HCT116 (cell line): Measurements from ENCODE around the gene ARMH1. TPM values are rescaled to one million over a fixed set of nuclear protein-coding genes. Genes with fewer than 3 reads are reported as not detected.

Source experiments
- ATAC-seq: fragments of 200-7000 bp; cut with Tn5 transposase; 2 replicates; pipeline ENCODE4 v1.9.1; 2020; ENCODE audit warnings: mild to moderate bottlenecking, moderate library complexity
- BruUV-seq: library from RNA; stranded (reverse); fragments of 400-500 nt; replicated peaks from 2 replicates; lab custom pipeline; 2021; lab: Mats Ljungman, UMichigan
- CTCF ChIA-PET: fragments of 300-600 bp; sonication (Branson Sonifier 250); formaldehyde crosslinking; loops from one replicate; lab custom pipeline; 2021; ENCODE audit warnings: antibody characterized with exemption; lab: Charles Lee
- POLR2A ChIA-PET: fragments of 300-600, 350-600 bp; sonication (Branson Sonifier 250); formaldehyde crosslinking; loops from one replicate; lab custom pipeline; 2021; ENCODE audit warnings: antibody characterized with exemption; lab: Charles Lee
- RAD21 ChIA-PET, 2 experiments: fragments of 300-600 bp; sonication (Branson Sonifier 250); formaldehyde crosslinking; loops; one replicate each; lab custom pipeline; 2023; ENCODE audit warnings: low total read pairs in 2 of 2; ENCODE audit not compliant: uncharacterized antibody in 2 of 2, unreplicated experiment in 2 of 2, low non-redundant PET in 1 of 2; lab: Charles Lee
- DNase-seq: peaks from one replicate; pipeline ENCODE4 v3.0.0-alpha.2; 2010; ENCODE audit warnings: low read depth, low spot score
- H2AFZ ChIP-seq: fragments of 200-600 bp; shearing (Covaris generic), sonication (generic); 2 replicates; pipeline ENCODE4 v1.6.1; 2017; ENCODE audit warnings: low read depth, mixed run types, mixed read lengths, antibody characterized with exemption, low read length; ENCODE audit not compliant: poor library complexity, severe bottlenecking
- H3K27ac ChIP-seq: 2 replicates; pipeline ENCODE4 v1.5.1; 2012; ENCODE audit warnings: low read depth, low read length
- H3K27me3 ChIP-seq: fragments of 200-600 bp; sonication (generic); 2 replicates; pipeline ENCODE4 v1.6.1; 2016; ENCODE audit warnings: mixed run types, low read length, mixed read lengths; ENCODE audit not compliant: insufficient read depth
- H3K36me3 ChIP-seq, 2 experiments: fragments of 200-500 bp in 1 of 2; fragments of 200-600 bp in 1 of 2; sonication (Bioruptor generic) in 1 of 2; sonication (generic) in 1 of 2; 2 replicates each; pipeline versions ENCODE4 v1.5.1 to v1.6.1; 2014 to 2016; ENCODE audit warnings: low read length in 2 of 2, inconsistent platforms in 1 of 2, mixed read lengths in 1 of 2, mixed run types in 1 of 2; ENCODE audit not compliant: insufficient read depth in 2 of 2, control insufficient read depth in 1 of 2
- H3K4me1 ChIP-seq, 2 experiments: fragments of 200-600 bp in 1 of 2; sonication (generic) in 1 of 2; 2 replicates each; pipeline versions ENCODE4 v1.5.1 to v1.6.1; 2012 to 2017; ENCODE audit warnings: low read length in 2 of 2, inconsistent platforms in 1 of 2, mild to moderate bottlenecking in 1 of 2, mixed read lengths in 1 of 2, mixed run types in 1 of 2, moderate library complexity in 1 of 2; ENCODE audit not compliant: insufficient read depth in 2 of 2, control insufficient read depth in 1 of 2
- H3K4me2 ChIP-seq: fragments of 200-600 bp; sonication (generic); 2 replicates; pipeline ENCODE4 v1.6.1; 2017; ENCODE audit warnings: mixed run types, low read length, mixed read lengths
- H3K4me3 ChIP-seq, 2 experiments: fragments of 200-600 bp in 1 of 2; sonication (generic) in 1 of 2; replicated peaks in 1 of 2; 2 replicates each; pipeline ENCODE4 v1.5.1; 2011 to 2016; ENCODE audit warnings: low read length in 2 of 2, control low read depth in 1 of 2, low read depth in 1 of 2, mild to moderate bottlenecking in 1 of 2, mixed read lengths in 1 of 2, mixed run types in 1 of 2
- H3K79me2 ChIP-seq: fragments of 200-600 bp; sonication (generic); 2 replicates; pipeline ENCODE4 v1.6.1; 2017; ENCODE audit warnings: mild to moderate bottlenecking, mixed run types, low read length, moderate library complexity, mixed read lengths; ENCODE audit not compliant: insufficient read depth
- H3K9ac ChIP-seq: fragments of 200-600 bp; sonication (generic); 2 replicates; pipeline ENCODE4 v1.6.1; 2016; ENCODE audit warnings: low read length, mixed read lengths
- H3K9me2 ChIP-seq: fragments of 200-600 bp; sonication (generic), shearing (Covaris generic); 2 replicates; pipeline ENCODE4 v1.6.1; 2017; ENCODE audit warnings: mixed run types, mild to moderate bottlenecking, moderate library complexity; ENCODE audit not compliant: insufficient read depth
- H3K9me3 ChIP-seq, 2 experiments: fragments of 200-500 bp in 1 of 2; fragments of 200-600 bp in 1 of 2; sonication (Bioruptor generic) in 1 of 2; sonication (generic) in 1 of 2; 2 replicates each; pipeline ENCODE4 v1.6.1; 2014 to 2017; ENCODE audit warnings: low read length in 2 of 2, mixed read lengths in 2 of 2, inconsistent platforms in 1 of 2, low read depth in 1 of 2, mild to moderate bottlenecking in 1 of 2, mixed run types in 1 of 2, moderate library complexity in 1 of 2; ENCODE audit not compliant: control insufficient read depth in 1 of 2, insufficient read depth in 1 of 2
- H4K20me1 ChIP-seq: fragments of 200-600 bp; sonication (generic), shearing (Covaris generic); 2 replicates; pipeline ENCODE4 v1.6.1; 2017; ENCODE audit warnings: mixed run types, mild to moderate bottlenecking, moderate library complexity; ENCODE audit not compliant: insufficient read depth
- CBX3 ChIP-seq: IDR thresholded peaks from 2 replicates; pipeline ENCODE4 v1.6.1; 2012; ENCODE audit warnings: low read depth
- CEBPB ChIP-seq: IDR thresholded peaks from 2 replicates; pipeline ENCODE4 v1.6.1; 2012; ENCODE audit warnings: low read depth
- EGR1 ChIP-seq: IDR thresholded peaks from 2 replicates; pipeline ENCODE4 v1.6.1; 2012; ENCODE audit warnings: low read depth
- JUND ChIP-seq: IDR thresholded peaks from 2 replicates; pipeline ENCODE4 v1.6.1; 2012
- MAX ChIP-seq: IDR thresholded peaks from 2 replicates; pipeline ENCODE4 v1.6.1; 2012
- POLR2AphosphoS5 ChIP-seq: IDR thresholded peaks from 2 replicates; pipeline ENCODE4 v1.6.1; 2011; ENCODE audit warnings: mild to moderate bottlenecking, low read depth, low read length, moderate library complexity
- RAD21 ChIP-seq: IDR thresholded peaks from 2 replicates; pipeline ENCODE4 v1.6.1; 2012; ENCODE audit warnings: low read depth, mild to moderate bottlenecking
- SIN3A ChIP-seq: IDR thresholded peaks from 2 replicates; pipeline ENCODE4 v1.6.1; 2012; ENCODE audit warnings: low read depth
- SP1 ChIP-seq: IDR thresholded peaks from 2 replicates; pipeline ENCODE4 v1.6.1; 2012; ENCODE audit warnings: low read depth
- SRF ChIP-seq: IDR thresholded peaks from 2 replicates; pipeline ENCODE4 v1.6.1; 2012; ENCODE audit warnings: low read depth
- ZNF274 ChIP-seq: fragments of 200-500 bp; sonication (Bioruptor generic); IDR thresholded peaks from 2 replicates; pipeline ENCODE4 v1.6.1; 2014; ENCODE audit warnings: mild to moderate bottlenecking, low read depth, low read length, inconsistent platforms
- intact Hi-C: fragments of 100-400 bp; cut with micrococcal nuclease; formaldehyde crosslinking; loops from 2 replicates; pipeline ENCODE4 v1.10.0; 2022
- total RNA-seq: library from RNA; stranded (reverse); gene quantifications from one replicate; pipeline ENCODE4 v1.2.1, GENCODE V29; 2021; ENCODE audit not compliant: unreplicated experiment
- TF ChIP-seq, protein P1 (sequence below), 3 experiments: fragments of 200-600 bp in 1 of 3; sonication (generic) in 1 of 3; IDR thresholded peaks in 2 of 3; conservative IDR thresholded peaks in 1 of 3; 2 replicates each; pipeline ENCODE4 v1.5.1; 2012 to 2017; ENCODE audit warnings: low read depth in 2 of 3, low read length in 2 of 3, antibody characterized with exemption in 1 of 3, borderline replicate concordance in 1 of 3, control low read depth in 1 of 3, mild to moderate bottlenecking in 1 of 3, mixed read lengths in 1 of 3, mixed run types in 1 of 3, moderate library complexity in 1 of 3; ENCODE audit not compliant: insufficient read depth in 1 of 3
- TF ChIP-seq, protein P2 (sequence below): IDR thresholded peaks from 2 replicates; pipeline ENCODE4 v1.6.1; 2012; ENCODE audit warnings: low read depth

ARMH1 gene
- total RNA-seq, 1 experiment from 2014 or later, result 3.2 TPM

DNA sequence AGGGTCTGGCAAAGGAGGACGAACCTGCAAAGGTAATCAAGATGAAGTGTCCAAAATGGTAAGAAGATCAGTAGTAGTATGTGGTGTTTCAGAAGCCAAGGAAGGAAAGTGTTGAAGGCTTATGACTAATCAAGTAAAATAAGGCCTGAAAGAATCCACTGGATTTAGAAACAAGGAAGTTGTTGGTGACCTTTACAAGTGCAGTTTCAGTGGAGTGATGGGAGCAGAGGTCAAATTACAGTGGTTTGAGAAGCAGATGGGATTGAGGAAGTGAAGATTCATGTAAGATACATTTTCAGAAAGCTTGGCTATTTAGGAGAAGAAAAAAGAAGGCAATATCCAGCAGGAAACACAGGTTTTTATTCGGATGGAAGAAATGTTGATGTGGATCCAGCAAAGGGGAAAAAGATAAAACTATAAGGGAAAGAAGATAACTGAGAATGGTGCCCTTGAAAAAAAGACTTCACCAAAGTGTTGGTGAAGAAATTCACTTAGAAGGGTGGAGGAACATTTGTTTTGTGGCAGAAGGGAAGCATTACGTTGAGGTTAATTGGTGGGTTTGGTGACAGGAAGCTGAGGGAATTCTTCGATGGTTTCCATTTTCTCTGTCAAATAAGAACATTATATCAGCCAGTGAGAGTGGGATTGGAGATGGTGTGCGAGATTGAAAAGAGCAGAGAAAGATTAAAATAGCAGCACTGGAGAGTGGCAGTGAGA is 2.1 kb downstream of the ARMH1 start:
- Histone ChIP-seq H3K9me2 (no peaks in the 10 kb centered on the region), H3K79me2 (no peaks in the 10 kb centered on the region), H3K9ac (0 out of 2 replicates have a peak overlapping the region, but pooled peaks have one; percentile 0), H3K36me3 (no peaks in the 10 kb centered on the region), H3K9me3 (no peaks in the 10 kb centered on the region), H3K27me3 (no peaks in the 10 kb centered on the region), H3K4me1 (peaks cover 29 to 45% of the 10 kb centered on the region in 2 experiments), H4K20me1 (no peaks in the 10 kb centered on the region), H2AFZ (no peak overlapping the region), H3K4me2 (peak overlapping the region; percentile 42), H3K27ac (peak overlapping the region; percentile 64), H3K4me3 (peak overlapping the region in 1 of 2 experiments; percentile 6; a peak in 1 of 4 replicates)
- ChIA-PET POLR2A (interaction anchor here (2.1 kb wide), 1 partner anchor 45 kb away, joined by 7 read pairs; no protein-coding TSS in a partner anchor), CTCF (interaction anchor here (1.4 to 3.6 kb wide), 2 partner anchors 21 to 31 kb away, joined by 3 to 9 read pairs; no protein-coding TSS in a partner anchor), RAD21 (interaction anchor here in 1 of 2 experiments (1.5 kb wide), 1 partner anchor 21 kb away, joined by 3 read pairs; no protein-coding TSS in a partner anchor)
- no peak for ATAC-seq
- TF ChIP-seq, protein P1, sequence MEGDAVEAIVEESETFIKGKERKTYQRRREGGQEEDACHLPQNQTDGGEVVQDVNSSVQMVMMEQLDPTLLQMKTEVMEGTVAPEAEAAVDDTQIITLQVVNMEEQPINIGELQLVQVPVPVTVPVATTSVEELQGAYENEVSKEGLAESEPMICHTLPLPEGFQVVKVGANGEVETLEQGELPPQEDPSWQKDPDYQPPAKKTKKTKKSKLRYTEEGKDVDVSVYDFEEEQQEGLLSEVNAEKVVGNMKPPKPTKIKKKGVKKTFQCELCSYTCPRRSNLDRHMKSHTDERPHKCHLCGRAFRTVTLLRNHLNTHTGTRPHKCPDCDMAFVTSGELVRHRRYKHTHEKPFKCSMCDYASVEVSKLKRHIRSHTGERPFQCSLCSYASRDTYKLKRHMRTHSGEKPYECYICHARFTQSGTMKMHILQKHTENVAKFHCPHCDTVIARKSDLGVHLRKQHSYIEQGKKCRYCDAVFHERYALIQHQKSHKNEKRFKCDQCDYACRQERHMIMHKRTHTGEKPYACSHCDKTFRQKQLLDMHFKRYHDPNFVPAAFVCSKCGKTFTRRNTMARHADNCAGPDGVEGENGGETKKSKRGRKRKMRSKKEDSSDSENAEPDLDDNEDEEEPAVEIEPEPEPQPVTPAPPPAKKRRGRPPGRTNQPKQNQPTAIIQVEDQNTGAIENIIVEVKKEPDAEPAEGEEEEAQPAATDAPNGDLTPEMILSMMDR (IDR thresholded peaks at IDR 0.05 in 2 of 3, conservative IDR thresholded peaks at IDR 0.05 in 1 of 3; ENCODE audit: borderline replicate concordance in 1 of 3, insufficient read depth in 1 of 3, low read depth in 2 of 3, low read length in 2 of 3), result no peak
- TF ChIP-seq CBX3 (peak; percentile 63; the same call in 1 of the 2 replicates), SIN3A (no peak), MAX (no peak), POLR2AphosphoS5 (peak; percentile 24; the same call in 1 of the 2 replicates), SP1 (peak; percentile 72), ZNF274 (no peak), SRF (0 out of 2 replicates have a peak, but pooled peaks have one; percentile 40), RAD21 (no peak; the same call in 1 of the 2 replicates), EGR1 (no peak), CEBPB (no peak), JUND (no peak; the same call in 1 of the 2 replicates)
- TF ChIP-seq, protein P2, sequence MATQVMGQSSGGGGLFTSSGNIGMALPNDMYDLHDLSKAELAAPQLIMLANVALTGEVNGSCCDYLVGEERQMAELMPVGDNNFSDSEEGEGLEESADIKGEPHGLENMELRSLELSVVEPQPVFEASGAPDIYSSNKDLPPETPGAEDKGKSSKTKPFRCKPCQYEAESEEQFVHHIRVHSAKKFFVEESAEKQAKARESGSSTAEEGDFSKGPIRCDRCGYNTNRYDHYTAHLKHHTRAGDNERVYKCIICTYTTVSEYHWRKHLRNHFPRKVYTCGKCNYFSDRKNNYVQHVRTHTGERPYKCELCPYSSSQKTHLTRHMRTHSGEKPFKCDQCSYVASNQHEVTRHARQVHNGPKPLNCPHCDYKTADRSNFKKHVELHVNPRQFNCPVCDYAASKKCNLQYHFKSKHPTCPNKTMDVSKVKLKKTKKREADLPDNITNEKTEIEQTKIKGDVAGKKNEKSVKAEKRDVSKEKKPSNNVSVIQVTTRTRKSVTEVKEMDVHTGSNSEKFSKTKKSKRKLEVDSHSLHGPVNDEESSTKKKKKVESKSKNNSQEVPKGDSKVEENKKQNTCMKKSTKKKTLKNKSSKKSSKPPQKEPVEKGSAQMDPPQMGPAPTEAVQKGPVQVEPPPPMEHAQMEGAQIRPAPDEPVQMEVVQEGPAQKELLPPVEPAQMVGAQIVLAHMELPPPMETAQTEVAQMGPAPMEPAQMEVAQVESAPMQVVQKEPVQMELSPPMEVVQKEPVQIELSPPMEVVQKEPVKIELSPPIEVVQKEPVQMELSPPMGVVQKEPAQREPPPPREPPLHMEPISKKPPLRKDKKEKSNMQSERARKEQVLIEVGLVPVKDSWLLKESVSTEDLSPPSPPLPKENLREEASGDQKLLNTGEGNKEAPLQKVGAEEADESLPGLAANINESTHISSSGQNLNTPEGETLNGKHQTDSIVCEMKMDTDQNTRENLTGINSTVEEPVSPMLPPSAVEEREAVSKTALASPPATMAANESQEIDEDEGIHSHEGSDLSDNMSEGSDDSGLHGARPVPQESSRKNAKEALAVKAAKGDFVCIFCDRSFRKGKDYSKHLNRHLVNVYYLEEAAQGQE, result no peak
- intact Hi-C loops, result no loop called here
- DNase-seq, result no peak
- no TSS peak for BruUV-seq
